Neural cell (in vitro differentiated cells): ENCODE data around the gene TBC1D2. TPM values are rescaled to one million over a fixed set of nuclear protein-coding genes. Genes with fewer than 3 reads are reported as not detected.

Source experiments
- H2AFZ ChIP-seq: fragments of 200-600, 300-800 bp; sonication (generic), shearing (Covaris generic); 2 replicates; pipeline ENCODE4 v1.6.0; 2014; ENCODE audit warnings: low read depth, mild to moderate bottlenecking, antibody characterized with exemption, low read length, moderate library complexity
- H3F3A ChIP-seq: fragments of 200-600 bp; shearing (Covaris generic); 2 replicates; pipeline ENCODE4 v1.6.1; 2016; ENCODE audit warnings: mild to moderate bottlenecking, moderate library complexity, mixed read lengths, antibody characterized with exemption, low read length; ENCODE audit not compliant: insufficient read depth, poor library complexity, severe bottlenecking
- H3K27ac ChIP-seq: fragments of 200-600, 300-800 bp; sonication (generic), shearing (Covaris generic); 2 replicates; pipeline ENCODE4 v1.5.1; 2014; ENCODE audit warnings: mild to moderate bottlenecking, low read length, moderate library complexity
- H3K27me3 ChIP-seq: fragments of 300-800, 200-600 bp; sonication (generic), shearing (Covaris generic); 2 replicates; pipeline ENCODE4 v1.6.0; 2014; ENCODE audit warnings: mild to moderate bottlenecking, low read depth, low read length, moderate library complexity; ENCODE audit not compliant: insufficient read depth
- H3K36me3 ChIP-seq: fragments of 300-800, 200-600 bp; sonication (generic), shearing (Covaris generic); 2 replicates; pipeline ENCODE4 v1.5.1; 2014; ENCODE audit warnings: mild to moderate bottlenecking, antibody characterized with exemption, low read length, moderate library complexity; ENCODE audit not compliant: insufficient read depth
- H3K4me2 ChIP-seq: fragments of 300-800, 200-600 bp; sonication (generic), shearing (Covaris generic); 2 replicates; pipeline ENCODE4 v1.6.0; 2014; ENCODE audit warnings: mild to moderate bottlenecking, low read length
- H3K4me3 ChIP-seq: fragments of 300-800, 200-600 bp; sonication (generic), shearing (Covaris generic); 2 replicates; pipeline ENCODE4 v1.5.1; 2014; ENCODE audit warnings: mild to moderate bottlenecking, low read length, moderate library complexity
- H3K79me2 ChIP-seq: fragments of 200-600 bp; shearing (Covaris generic); replicated peaks from 2 replicates; pipeline ENCODE4 v1.6.0; 2014; ENCODE audit warnings: mild to moderate bottlenecking, low read length, moderate library complexity; ENCODE audit not compliant: insufficient read depth
- H3K9ac ChIP-seq: fragments of 300-800, 200-600 bp; sonication (generic), shearing (Covaris generic); 2 replicates; pipeline ENCODE4 v1.6.1; 2016; ENCODE audit warnings: mild to moderate bottlenecking, low read length, mixed read lengths
- H3K9me2 ChIP-seq: fragments of 200-600 bp; shearing (Covaris generic); 2 replicates; pipeline ENCODE4 v1.6.1; 2016; ENCODE audit warnings: mild to moderate bottlenecking, low read length, mixed read lengths; ENCODE audit not compliant: insufficient read depth
- H3K9me3 ChIP-seq: fragments of 200-600, 300-800 bp; sonication (generic), shearing (Covaris generic); 2 replicates; pipeline ENCODE4 v1.6.1; 2016; ENCODE audit warnings: mild to moderate bottlenecking, mixed run types, low read length, moderate library complexity, mixed read lengths
- H4K20me1 ChIP-seq: fragments of 200-600 bp; shearing (Covaris generic); 2 replicates; pipeline ENCODE4 v1.6.1; 2016; ENCODE audit warnings: mild to moderate bottlenecking, mixed run types; ENCODE audit not compliant: insufficient read depth
- CTCF ChIP-seq: fragments of 450-650 bp; IDR thresholded peaks from 2 replicates; pipeline ENCODE4 v1.5.1; 2014; ENCODE audit warnings: antibody characterized with exemption, mild to moderate bottlenecking, moderate library complexity; ENCODE audit not compliant: poor library complexity, severe bottlenecking
- EP300 ChIP-seq: fragments of 450-650 bp; conservative IDR thresholded peaks from 2 replicates; pipeline ENCODE4 v1.6.1; 2014; ENCODE audit warnings: antibody characterized with exemption, mild to moderate bottlenecking, moderate library complexity; ENCODE audit not compliant: poor library complexity, severe bottlenecking
- EZH2 ChIP-seq: fragments of 200-600, 300-800 bp; shearing (Covaris generic), sonication (generic); IDR thresholded peaks from 2 replicates; pipeline ENCODE4 v1.6.1; 2014; ENCODE audit warnings: antibody characterized with exemption, low read length, borderline replicate concordance, mild to moderate bottlenecking; ENCODE audit not compliant: insufficient read depth, poor library complexity, severe bottlenecking
- MXI1 ChIP-seq: fragments of 450-650 bp; conservative IDR thresholded peaks from 2 replicates; pipeline ENCODE4 v1.6.1; 2014; ENCODE audit warnings: antibody characterized with exemption, mild to moderate bottlenecking; ENCODE audit not compliant: poor library complexity, severe bottlenecking
- POLR2AphosphoS5 ChIP-seq: IDR thresholded peaks from 2 replicates; pipeline ENCODE4 v1.6.1; 2012
- RAD21 ChIP-seq: fragments of 450-650 bp; conservative IDR thresholded peaks from 2 replicates; pipeline ENCODE4 v1.6.1; 2014; ENCODE audit warnings: antibody characterized with exemption, mild to moderate bottlenecking, moderate library complexity
- REST ChIP-seq: IDR thresholded peaks from 2 replicates; pipeline ENCODE4 v1.6.1; 2012; ENCODE audit warnings: borderline replicate concordance
- SMC3 ChIP-seq: fragments of 450-650 bp; conservative IDR thresholded peaks from 2 replicates; pipeline ENCODE4 v1.6.1; 2014; ENCODE audit warnings: antibody characterized with exemption, mild to moderate bottlenecking, moderate library complexity; ENCODE audit not compliant: poor library complexity
- TAF1 ChIP-seq: IDR thresholded peaks from 2 replicates; pipeline ENCODE4 v1.6.1; 2012; ENCODE audit warnings: low read depth
- polyA plus RNA-seq: library from polyadenylated mRNA; depleted of rRNA; stranded (reverse); fragments of >200 nt; gene quantifications from 2 replicates; pipeline ENCODE4 v1.2.3, GENCODE V29; 2014

TBC1D2 gene
- polyA plus RNA-seq, 1 donor from 2014 or later = 4.1 TPM

GRCh38 chr9:98182069-98182820, 73.2 kb downstream of the TBC1D2 start:
- Histone ChIP-seq H3K4me2 (no peak overlapping the region), H4K20me1 (no peaks in the 10 kb centered on the region), H2AFZ (no peak overlapping the region), H3K9ac (no peak overlapping the region), H3K27me3 (no peaks in the 10 kb centered on the region), H3K36me3 (no peaks in the 10 kb centered on the region), H3F3A (no peaks in the 10 kb centered on the region), H3K79me2 (no peaks in the 10 kb centered on the region), H3K27ac (no peak overlapping the region), H3K4me3 (no peak overlapping the region), H3K9me2 (no peaks in the 10 kb centered on the region), H3K9me3 (no peaks in the 10 kb centered on the region)
- TF ChIP-seq EP300 (no peak), REST (no peak), MXI1 (no peak), SMC3 (no peak), TAF1 (no peak), RAD21 (no peak), CTCF (no peak), EZH2 (no peak), POLR2AphosphoS5 (no peak)

DNA sequence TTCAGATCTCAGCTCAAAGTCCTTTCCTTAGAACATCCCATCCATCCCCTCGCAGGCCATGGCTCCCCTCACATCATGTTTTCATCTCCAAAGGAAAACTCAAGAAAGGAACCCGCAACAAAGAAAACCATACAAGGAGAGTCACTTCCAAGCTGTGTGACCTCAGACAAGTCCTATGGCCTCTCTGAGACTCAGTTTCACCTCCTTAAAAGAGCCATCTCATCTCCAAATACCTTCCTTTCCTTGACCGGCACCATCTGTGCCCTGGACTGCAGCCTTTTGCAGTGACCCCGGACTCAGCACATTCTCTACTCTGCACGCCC, 73.7 kb downstream of the TBC1D2 start:
- no peak overlapping the region for H3K27ac ChIP-seq
- no peaks in the 10 kb centered on the region for H3K79me2 ChIP-seq
- no peak overlapping the region for H3K4me2 ChIP-seq
- no peaks in the 10 kb centered on the region for H3K27me3 ChIP-seq
- no peak overlapping the region for H2AFZ ChIP-seq
- no peak overlapping the region for H3K4me3 ChIP-seq
- no peaks in the 10 kb centered on the region for H3K36me3 ChIP-seq
- TF ChIP-seq RAD21 = no peak
- no peak for TF ChIP-seq CTCF
- no peak for TF ChIP-seq EZH2
- no peak for TF ChIP-seq SMC3
- no peak for TF ChIP-seq POLR2AphosphoS5
- no peak for TF ChIP-seq MXI1
- no peak for TF ChIP-seq REST
- no peaks in the 10 kb centered on the region for H3K9me3 ChIP-seq
- no peaks in the 10 kb centered on the region for H3F3A ChIP-seq
- no peak overlapping the region for H3K9ac ChIP-seq
- no peaks in the 10 kb centered on the region for H4K20me1 ChIP-seq
- H3K9me2 ChIP-seq = no peaks in the 10 kb centered on the region
